PC-3 (cell line): ENCODE measurements around the gene RRAS2. TPM values are rescaled to one million over a fixed set of nuclear protein-coding genes. Genes with fewer than 3 reads are reported as not detected.
A peak's percentile ranks its signal among the peaks of the same experiment; 100 is the strongest.

Source experiments
- ATAC-seq: fragments of 200-7000 bp; cut with Tn5 transposase; 2 replicates; pipeline ENCODE4 v1.9.1; 2020; ENCODE audit warnings: mild to moderate bottlenecking, moderate library complexity
- BruUV-seq: library from RNA; stranded (reverse); fragments of 400-500 nt; replicated peaks from 2 replicates; lab custom pipeline; 2021; lab: Mats Ljungman, UMichigan
- CTCF ChIA-PET: fragments of 300-600 bp; sonication (Branson Sonifier 250); formaldehyde crosslinking; loops from one replicate; lab custom pipeline; 2022; ENCODE audit warnings: antibody characterized with exemption; lab: Charles Lee
- POLR2A ChIA-PET: fragments of 300-600 bp; sonication (Branson Sonifier 250); formaldehyde crosslinking; loops from one replicate; lab custom pipeline; 2022; ENCODE audit warnings: antibody characterized with exemption; ENCODE audit not compliant: unreplicated experiment; lab: Charles Lee
- DNase-seq: peaks from one replicate; pipeline ENCODE4 v3.0.0-alpha.2; 2015
- H2AFZ ChIP-seq: fragments of 300-600 bp; sonication (generic); 2 replicates; pipeline ENCODE4 v1.6.0; 2016; ENCODE audit warnings: antibody characterized with exemption, low read length
- H3F3A ChIP-seq: fragments of 300-600 bp; sonication (generic); one replicate; pipeline ENCODE4 v1.6.0; 2017; ENCODE audit warnings: antibody characterized with exemption, low read length, control low read depth, mild to moderate bottlenecking; ENCODE audit not compliant: unreplicated experiment
- H3K27ac ChIP-seq: fragments of 300-600 bp; sonication (generic); 2 replicates; pipeline ENCODE4 v1.5.1; 2016; ENCODE audit warnings: mild to moderate bottlenecking, low read length
- H3K27me3 ChIP-seq: fragments of 300-600 bp; sonication (generic); 2 replicates; pipeline ENCODE4 v1.6.1; 2016; ENCODE audit warnings: low read length, mixed read lengths
- H3K36me3 ChIP-seq: fragments of 300-600 bp; sonication (generic); 2 replicates; pipeline ENCODE4 v1.6.1; 2016; ENCODE audit warnings: low read depth, mixed run types, low read length, mixed read lengths
- H3K4me1 ChIP-seq: fragments of 300-600 bp; sonication (generic); 2 replicates; pipeline ENCODE4 v1.5.1; 2016; ENCODE audit warnings: low read length; ENCODE audit not compliant: insufficient read depth
- H3K4me2 ChIP-seq: fragments of 300-600 bp; sonication (generic); 2 replicates; pipeline ENCODE4 v1.6.0; 2016; ENCODE audit warnings: low read length
- H3K4me3 ChIP-seq: fragments of 300-600 bp; sonication (generic); 2 replicates; pipeline ENCODE4 v1.5.1; 2016; ENCODE audit warnings: mild to moderate bottlenecking, low read length, mixed read lengths
- H3K79me2 ChIP-seq: fragments of 300-600 bp; sonication (generic); 2 replicates; pipeline ENCODE4 v1.6.1; 2017; ENCODE audit warnings: low read length, mixed read lengths
- H3K9ac ChIP-seq: fragments of 300-600 bp; sonication (generic); 2 replicates; pipeline ENCODE4 v1.6.0; 2016; ENCODE audit warnings: mild to moderate bottlenecking, low read length
- H3K9me2 ChIP-seq: fragments of 300-600 bp; sonication (generic); replicated peaks from 2 replicates; pipeline ENCODE4 v1.6.1; 2016; ENCODE audit warnings: mixed run types, low read length, mixed read lengths
- H3K9me3 ChIP-seq: fragments of 300-600 bp; sonication (generic); 2 replicates; pipeline ENCODE4 v1.6.1; 2016; ENCODE audit warnings: low read length, mixed read lengths
- H4K20me1 ChIP-seq: fragments of 300-600 bp; sonication (generic); 2 replicates; pipeline ENCODE4 v1.6.1; 2016; ENCODE audit warnings: low read length, mixed read lengths
- EZH2 ChIP-seq: fragments of 300-600 bp; sonication (generic); IDR thresholded peaks from one replicate; pipeline ENCODE4 v1.6.1; 2017; ENCODE audit warnings: antibody characterized with exemption, mild to moderate bottlenecking, low read length; ENCODE audit not compliant: unreplicated experiment
- EZH2phosphoT487 ChIP-seq: fragments of 300-600 bp; sonication (generic); IDR thresholded peaks from 2 replicates; pipeline ENCODE4 v1.6.1; 2018; ENCODE audit warnings: mild to moderate bottlenecking, antibody characterized with exemption, low read length, borderline replicate concordance
- intact Hi-C: fragments of 100-400 bp; cut with micrococcal nuclease; formaldehyde crosslinking; loops from 2 replicates; pipeline ENCODE4 v1.9.0; 2023
- total RNA-seq: library from RNA; depleted of rRNA; stranded (reverse); fragments of >200 nt; gene quantifications from 2 replicates; pipeline ENCODE4 v1.2.3, GENCODE V29; 2014
- TF ChIP-seq, protein P1 (sequence below): fragments of 300-600 bp; sonication (generic); conservative IDR thresholded peaks from 2 replicates; pipeline ENCODE4 v1.5.1; 2017; ENCODE audit warnings: antibody characterized with exemption, low read depth, mild to moderate bottlenecking, low read length

The RRAS2 gene
- total RNA-seq, 1 experiment from 2014 or later = 58.6 TPM

DNA sequence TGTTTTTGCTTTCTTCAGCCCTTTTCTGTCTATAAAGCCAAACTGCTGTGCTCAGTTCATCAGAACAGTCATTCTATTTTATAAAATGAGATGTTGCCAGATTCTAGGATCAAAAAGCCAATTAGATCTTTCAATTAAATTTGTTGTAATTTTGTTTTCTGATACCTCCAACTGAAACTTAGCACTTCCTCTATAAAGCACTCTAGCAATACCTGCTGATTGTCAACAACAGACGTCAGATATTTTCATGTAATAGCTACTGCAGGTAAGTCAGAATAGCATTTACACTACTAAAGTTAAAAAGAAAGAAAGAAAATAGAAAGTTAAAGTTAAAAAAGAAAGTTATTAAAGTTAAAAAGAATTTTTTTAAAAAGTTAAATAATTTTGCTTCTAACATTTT is 19.6 kb downstream of the RRAS2 start:
- Histone ChIP-seq H3K27me3 (no peaks in the 10 kb centered on the region), H3K79me2 (peaks cover 90% of the 10 kb centered on the region), H4K20me1 (0 out of 2 replicates have a peak, but pooled peaks cover 12% of the 10 kb centered on the region), H3K36me3 (no peaks in the 10 kb centered on the region; the same call in 1 of the 2 replicates), H3K4me1 (peaks cover 16% of the 10 kb centered on the region), H3K9ac (no peak overlapping the region), H3K9me2 (no peaks in the 10 kb centered on the region), H3K4me2 (no peak overlapping the region), H3F3A (peaks cover 6% of the 10 kb centered on the region), H3K9me3 (peaks cover 6% of the 10 kb centered on the region; the same call in 1 of the 2 replicates), H3K27ac (no peak overlapping the region), H3K4me3 (no peak overlapping the region), H2AFZ (no peak overlapping the region)
- CTCF ChIA-PET = interaction anchor here (0.7 kb wide), 1 partner anchor 31 kb away, joined by 3 read pairs; no protein-coding TSS in a partner anchor
- no peak for ATAC-seq
- BruUV-seq = no TSS peak
- POLR2A ChIA-PET = no interaction called here
- no peak for DNase-seq
- TF ChIP-seq, protein P1, sequence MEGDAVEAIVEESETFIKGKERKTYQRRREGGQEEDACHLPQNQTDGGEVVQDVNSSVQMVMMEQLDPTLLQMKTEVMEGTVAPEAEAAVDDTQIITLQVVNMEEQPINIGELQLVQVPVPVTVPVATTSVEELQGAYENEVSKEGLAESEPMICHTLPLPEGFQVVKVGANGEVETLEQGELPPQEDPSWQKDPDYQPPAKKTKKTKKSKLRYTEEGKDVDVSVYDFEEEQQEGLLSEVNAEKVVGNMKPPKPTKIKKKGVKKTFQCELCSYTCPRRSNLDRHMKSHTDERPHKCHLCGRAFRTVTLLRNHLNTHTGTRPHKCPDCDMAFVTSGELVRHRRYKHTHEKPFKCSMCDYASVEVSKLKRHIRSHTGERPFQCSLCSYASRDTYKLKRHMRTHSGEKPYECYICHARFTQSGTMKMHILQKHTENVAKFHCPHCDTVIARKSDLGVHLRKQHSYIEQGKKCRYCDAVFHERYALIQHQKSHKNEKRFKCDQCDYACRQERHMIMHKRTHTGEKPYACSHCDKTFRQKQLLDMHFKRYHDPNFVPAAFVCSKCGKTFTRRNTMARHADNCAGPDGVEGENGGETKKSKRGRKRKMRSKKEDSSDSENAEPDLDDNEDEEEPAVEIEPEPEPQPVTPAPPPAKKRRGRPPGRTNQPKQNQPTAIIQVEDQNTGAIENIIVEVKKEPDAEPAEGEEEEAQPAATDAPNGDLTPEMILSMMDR = no peak
- TF ChIP-seq EZH2 = no peak
- no peak for TF ChIP-seq EZH2phosphoT487
- intact Hi-C loops = no loop called here

GRCh38 chr11:14336507-14337503 is 22.2 kb downstream of the RRAS2 start:
- Histone ChIP-seq H3K9ac (peak overlapping the region; percentile 10; the same call in 1 of the 2 replicates), H3K36me3 (no peaks in the 10 kb centered on the region; the same call in 1 of the 2 replicates), H3K4me1 (peaks cover 16% of the 10 kb centered on the region), H3K79me2 (peaks cover 89% of the 10 kb centered on the region), H3K4me2 (peak overlapping the region; percentile 56; the same call in 1 of the 2 replicates), H3K4me3 (peak overlapping the region; percentile 21), H2AFZ (no peak overlapping the region), H3K9me3 (peaks cover 6% of the 10 kb centered on the region; the same call in 1 of the 2 replicates), H3K27ac (peak overlapping the region; percentile 87), H3F3A (peaks cover 6% of the 10 kb centered on the region), H3K9me2 (no peaks in the 10 kb centered on the region), H4K20me1 (0 out of 2 replicates have a peak, but pooled peaks cover 4% of the 10 kb centered on the region), H3K27me3 (no peaks in the 10 kb centered on the region)
- ChIA-PET POLR2A (no interaction called here), CTCF (no interaction called here)
- TSS peak; percentile 71 for BruUV-seq
- TF ChIP-seq EZH2 (no peak), EZH2phosphoT487 (no peak)
- TF ChIP-seq, protein P1 = no peak
- intact Hi-C loops = loop anchor here (1.0 to 2.0 kb wide), 2 partner anchors 8 to 14 kb away; no protein-coding TSS in a partner anchor
- DNase-seq = peak; percentile 96
- peak; percentile 100 for ATAC-seq
